ENCODE measurements around the gene CHD1L. TPM values are rescaled to one million over a fixed set of nuclear protein-coding genes. Genes with fewer than 3 reads are reported as not detected.

Gene CHD1L
- total and polyA plus RNA-seq, 2 of the 13 experiments (the other 11 are each of a cell fraction or from before 2014, with no cell fraction given) = 74.3 to 111 TPM

DNA sequence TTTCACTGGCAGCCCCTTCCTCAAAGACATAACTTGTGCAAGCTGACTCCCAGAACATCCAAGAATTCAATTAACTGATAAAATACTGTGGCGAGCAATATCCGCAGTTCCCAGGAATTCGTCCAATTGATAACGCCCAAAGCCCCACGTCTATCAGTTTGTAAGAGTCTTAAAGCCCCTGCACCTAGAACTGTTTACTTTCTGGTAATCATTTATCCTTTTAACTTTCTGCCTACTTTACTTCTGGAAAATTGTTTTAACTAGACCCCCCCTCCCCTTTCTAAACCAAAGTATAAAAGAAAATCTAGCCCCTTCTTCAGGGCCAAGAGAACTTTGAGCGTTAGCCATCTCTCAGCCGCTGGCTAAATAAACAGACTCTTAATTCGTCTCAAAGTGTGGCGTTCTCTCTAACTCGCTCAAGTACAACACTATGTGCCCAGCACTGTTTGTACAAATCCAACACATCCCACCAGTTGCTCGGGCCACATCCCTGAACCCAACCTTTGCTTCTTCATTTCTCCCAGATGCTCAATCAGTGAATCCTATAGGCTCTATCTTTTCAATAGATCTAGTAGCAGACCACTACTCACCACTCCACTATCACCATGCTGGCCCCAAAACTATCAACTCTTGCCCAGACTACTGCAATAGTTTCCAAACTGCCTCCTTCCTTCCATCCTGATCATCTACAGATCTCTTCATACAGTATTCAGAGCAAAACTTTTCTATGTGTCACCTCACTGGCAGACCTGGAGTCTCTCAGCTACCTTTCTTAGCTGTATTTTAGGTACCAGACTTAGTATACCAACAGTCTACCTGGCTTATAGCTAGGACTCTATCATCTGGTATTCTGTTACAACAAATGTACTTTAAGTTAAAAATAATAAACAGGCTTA is 3.3 kb upstream of the CHD1L start (continued):
- TF ChIP-seq TSC22D2 (CRISPR knock-in tag; IDR thresholded peaks at IDR 0.05; ENCODE audit: borderline replicate concordance) = 0 out of 2 replicates have a peak, but pooled peaks have one; percentile 62
- no peak for TF ChIP-seq MIER2 (CRISPR knock-in tag; IDR thresholded peaks at IDR 0.05)
- TF ChIP-seq HNRNPK (IDR thresholded peaks at IDR 0.05; ENCODE audit: low read depth, low read length, poor library complexity, severe bottlenecking) = no peak
- no peak for TF ChIP-seq TBL1XR1 (IDR thresholded peaks at IDR 0.05; ENCODE audit: borderline replicate concordance, low read length, partially characterized antibody)
- TF ChIP-seq, protein P1, sequence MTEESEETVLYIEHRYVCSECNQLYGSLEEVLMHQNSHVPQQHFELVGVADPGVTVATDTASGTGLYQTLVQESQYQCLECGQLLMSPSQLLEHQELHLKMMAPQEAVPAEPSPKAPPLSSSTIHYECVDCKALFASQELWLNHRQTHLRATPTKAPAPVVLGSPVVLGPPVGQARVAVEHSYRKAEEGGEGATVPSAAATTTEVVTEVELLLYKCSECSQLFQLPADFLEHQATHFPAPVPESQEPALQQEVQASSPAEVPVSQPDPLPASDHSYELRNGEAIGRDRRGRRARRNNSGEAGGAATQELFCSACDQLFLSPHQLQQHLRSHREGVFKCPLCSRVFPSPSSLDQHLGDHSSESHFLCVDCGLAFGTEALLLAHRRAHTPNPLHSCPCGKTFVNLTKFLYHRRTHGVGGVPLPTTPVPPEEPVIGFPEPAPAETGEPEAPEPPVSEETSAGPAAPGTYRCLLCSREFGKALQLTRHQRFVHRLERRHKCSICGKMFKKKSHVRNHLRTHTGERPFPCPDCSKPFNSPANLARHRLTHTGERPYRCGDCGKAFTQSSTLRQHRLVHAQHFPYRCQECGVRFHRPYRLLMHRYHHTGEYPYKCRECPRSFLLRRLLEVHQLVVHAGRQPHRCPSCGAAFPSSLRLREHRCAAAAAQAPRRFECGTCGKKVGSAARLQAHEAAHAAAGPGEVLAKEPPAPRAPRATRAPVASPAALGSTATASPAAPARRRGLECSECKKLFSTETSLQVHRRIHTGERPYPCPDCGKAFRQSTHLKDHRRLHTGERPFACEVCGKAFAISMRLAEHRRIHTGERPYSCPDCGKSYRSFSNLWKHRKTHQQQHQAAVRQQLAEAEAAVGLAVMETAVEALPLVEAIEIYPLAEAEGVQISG (CRISPR knock-in tag; IDR thresholded peaks at IDR 0.05) = peak; percentile 68
- TF ChIP-seq, protein P2, sequence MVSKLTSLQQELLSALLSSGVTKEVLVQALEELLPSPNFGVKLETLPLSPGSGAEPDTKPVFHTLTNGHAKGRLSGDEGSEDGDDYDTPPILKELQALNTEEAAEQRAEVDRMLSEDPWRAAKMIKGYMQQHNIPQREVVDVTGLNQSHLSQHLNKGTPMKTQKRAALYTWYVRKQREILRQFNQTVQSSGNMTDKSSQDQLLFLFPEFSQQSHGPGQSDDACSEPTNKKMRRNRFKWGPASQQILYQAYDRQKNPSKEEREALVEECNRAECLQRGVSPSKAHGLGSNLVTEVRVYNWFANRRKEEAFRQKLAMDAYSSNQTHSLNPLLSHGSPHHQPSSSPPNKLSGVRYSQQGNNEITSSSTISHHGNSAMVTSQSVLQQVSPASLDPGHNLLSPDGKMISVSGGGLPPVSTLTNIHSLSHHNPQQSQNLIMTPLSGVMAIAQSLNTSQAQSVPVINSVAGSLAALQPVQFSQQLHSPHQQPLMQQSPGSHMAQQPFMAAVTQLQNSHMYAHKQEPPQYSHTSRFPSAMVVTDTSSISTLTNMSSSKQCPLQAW (CRISPR knock-in tag; IDR thresholded peaks at IDR 0.05) = peak; percentile 56
- TF ChIP-seq SCMH1 (CRISPR knock-in tag; IDR thresholded peaks at IDR 0.05; ENCODE audit: borderline replicate concordance) = no peak
- peak; percentile 43; the same call in 1 of the 2 replicates for TF ChIP-seq ZNF652 (CRISPR knock-in tag; IDR thresholded peaks at IDR 0.05; ENCODE audit: borderline replicate concordance, low read depth)
- no peak for TF ChIP-seq ZBTB38 (CRISPR knock-in tag; IDR thresholded peaks at IDR 0.05)
- TF ChIP-seq EP300 (IDR thresholded peaks at IDR 0.05; ENCODE audit: low read depth in 2 of 2, low read length in 2 of 2) = peak in 1 of 2 experiments; percentile 84; a peak in 2 of 4 replicates
- peak; percentile 18; the same call in 1 of the 2 replicates for TF ChIP-seq EP300 (CRISPR knock-in tag; IDR thresholded peaks at IDR 0.05; ENCODE audit: borderline replicate concordance)
- peak; percentile 92 for TF ChIP-seq PPARG (CRISPR knock-in tag; conservative IDR thresholded peaks at IDR 0.05)
- TF ChIP-seq, protein P3, sequence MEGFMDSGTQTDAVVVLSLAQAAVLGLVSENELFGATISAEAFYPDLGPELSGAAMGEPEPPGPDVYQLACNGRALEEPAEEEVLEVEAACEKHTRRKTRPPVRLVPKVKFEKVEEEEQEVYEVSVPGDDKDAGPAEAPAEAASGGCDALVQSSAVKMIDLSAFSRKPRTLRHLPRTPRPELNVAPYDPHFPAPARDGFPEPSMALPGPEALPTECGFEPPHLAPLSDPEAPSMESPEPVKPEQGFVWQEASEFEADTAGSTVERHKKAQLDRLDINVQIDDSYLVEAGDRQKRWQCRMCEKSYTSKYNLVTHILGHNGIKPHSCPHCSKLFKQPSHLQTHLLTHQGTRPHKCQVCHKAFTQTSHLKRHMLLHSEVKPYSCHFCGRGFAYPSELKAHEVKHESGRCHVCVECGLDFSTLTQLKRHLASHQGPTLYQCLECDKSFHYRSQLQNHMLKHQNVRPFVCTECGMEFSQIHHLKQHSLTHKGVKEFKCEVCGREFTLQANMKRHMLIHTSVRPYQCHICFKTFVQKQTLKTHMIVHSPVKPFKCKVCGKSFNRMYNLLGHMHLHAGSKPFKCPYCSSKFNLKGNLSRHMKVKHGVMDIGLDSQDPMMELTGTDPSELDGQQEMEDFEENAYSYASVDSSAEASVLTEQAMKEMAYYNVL (CRISPR knock-in tag; IDR thresholded peaks at IDR 0.05; ENCODE audit: borderline replicate concordance) = 0 out of 2 replicates have a peak, but pooled peaks have one; percentile 35
- no peak for TF ChIP-seq MTA3 (CRISPR knock-in tag; IDR thresholded peaks at IDR 0.05)
- TF ChIP-seq, protein P4, sequence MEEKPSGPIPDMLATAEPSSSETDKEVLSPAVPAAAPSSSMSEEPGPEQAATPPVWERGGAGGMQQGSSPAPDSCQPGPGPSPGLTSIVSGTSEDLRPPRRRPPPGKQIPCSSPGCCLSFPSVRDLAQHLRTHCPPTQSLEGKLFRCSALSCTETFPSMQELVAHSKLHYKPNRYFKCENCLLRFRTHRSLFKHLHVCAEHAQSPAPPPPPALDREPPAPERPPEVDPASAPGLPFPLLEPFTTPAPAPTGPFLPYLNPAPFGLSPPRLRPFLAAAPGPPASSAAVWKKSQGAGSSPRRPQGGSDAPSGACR (CRISPR knock-in tag; IDR thresholded peaks at IDR 0.05) = no peak; the same call in 1 of the 2 replicates
- peak; percentile 56; the same call in 1 of the 2 replicates for TF ChIP-seq KAT7 (CRISPR knock-in tag; IDR thresholded peaks at IDR 0.05; ENCODE audit: borderline replicate concordance)
- TF ChIP-seq, protein P5, sequence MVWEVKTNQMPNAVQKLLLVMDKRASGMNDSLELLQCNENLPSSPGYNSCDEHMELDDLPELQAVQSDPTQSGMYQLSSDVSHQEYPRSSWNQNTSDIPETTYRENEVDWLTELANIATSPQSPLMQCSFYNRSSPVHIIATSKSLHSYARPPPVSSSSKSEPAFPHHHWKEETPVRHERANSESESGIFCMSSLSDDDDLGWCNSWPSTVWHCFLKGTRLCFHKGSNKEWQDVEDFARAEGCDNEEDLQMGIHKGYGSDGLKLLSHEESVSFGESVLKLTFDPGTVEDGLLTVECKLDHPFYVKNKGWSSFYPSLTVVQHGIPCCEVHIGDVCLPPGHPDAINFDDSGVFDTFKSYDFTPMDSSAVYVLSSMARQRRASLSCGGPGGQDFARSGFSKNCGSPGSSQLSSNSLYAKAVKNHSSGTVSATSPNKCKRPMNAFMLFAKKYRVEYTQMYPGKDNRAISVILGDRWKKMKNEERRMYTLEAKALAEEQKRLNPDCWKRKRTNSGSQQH (CRISPR knock-in tag; IDR thresholded peaks at IDR 0.05; ENCODE audit: low read depth) = no peak
